Measurements from ENCODE around the gene MUC7. TPM values are rescaled to one million over a fixed set of nuclear protein-coding genes. Genes with fewer than 3 reads are reported as not detected.
"Not testable (repeated sequence)": the region's sequence is repeated elsewhere in the genome, so short reads cannot be mapped to it uniquely, and the experiment has no call there.

Gene MUC7
- total RNA-seq, 2 donors from 2014 or later, result not detected

- TF ChIP-seq POLR2A (IDR thresholded peaks at IDR 0.05), result no peak
- no peak for TF ChIP-seq CTCF (IDR thresholded peaks at IDR 0.05)
- H3K27me3 ChIP-seq, result no peaks in the 10 kb centered on the region
- H3K4me1 ChIP-seq, result no peaks in the 10 kb centered on the region
- no peaks in the 10 kb centered on the region for H3K9me3 ChIP-seq
- H3K36me3 ChIP-seq (replicated peaks in 1 of 2; ENCODE audit: insufficient read depth in 1 of 2, low read depth in 2 of 2), result no peaks in the 10 kb centered on the region
- no peak overlapping the region for H3K4me3 ChIP-seq
- DNase-seq, result no peak
- intact Hi-C loops (cut with DNase I), result no loop called here
- ATAC-seq, result no peak
- 39 to 47% methylated on average over 3 of the region's 3 CpGs for WGBS, 2 donors
- H3K27ac ChIP-seq, result no peak overlapping the region
Observed at GRCh38 chr4:70488748-70489147, 16.8 kb downstream of the MUC7 start.

- TF ChIP-seq POLR2A (IDR thresholded peaks at IDR 0.05) (no peak), CTCF (IDR thresholded peaks at IDR 0.05) (no peak)
- Histone ChIP-seq H3K36me3 (replicated peaks in 1 of 2; ENCODE audit: insufficient read depth in 1 of 2, low read depth in 2 of 2) (no peaks in the 10 kb centered on the region), H3K27me3 (no peaks in the 10 kb centered on the region), H3K4me1 (no peaks in the 10 kb centered on the region), H3K4me3 (no peak overlapping the region), H3K27ac (no peak overlapping the region), H3K9me3 (no peaks in the 10 kb centered on the region)
- intact Hi-C loops (cut with DNase I), result no loop called here
- 76 to 79% methylated on average over 6 of the region's 6 CpGs for WGBS, 2 donors
- ATAC-seq (no peak), DNase-seq (no peak)
Observed at GRCh38 chr4:70496231-70496630, 24.2 kb downstream of the MUC7 start.

- WGBS, 2 donors, result 83 to 92% methylated on average over 8 of the region's 8 CpGs
- intact Hi-C loops (cut with DNase I), result loop anchor here (10.0 kb wide), 1 partner anchor 807 kb away; no protein-coding TSS in a partner anchor
Observed at GRCh38 chr4:70501838-70502237, 29.8 kb downstream of the MUC7 start.

GRCh38 chr4:70504733-70505132 is 32.7 kb downstream of the MUC7 start:
- TF ChIP-seq CTCF (IDR thresholded peaks at IDR 0.05), result no peak
- H3K9me3 ChIP-seq, result no peaks in the 10 kb centered on the region
- ATAC-seq (no peak), DNase-seq (no peak)
- 36 to 41% methylated on average over 4 of the region's 4 CpGs for WGBS, 2 donors
- no peaks in the 10 kb centered on the region for H3K4me1 ChIP-seq
- H3K4me3 ChIP-seq, result no peak overlapping the region
- H3K27me3 ChIP-seq, result no peaks in the 10 kb centered on the region
- no peaks in the 10 kb centered on the region for H3K36me3 ChIP-seq (replicated peaks in 1 of 2; ENCODE audit: insufficient read depth in 1 of 2, low read depth in 2 of 2)
- no peak overlapping the region for H3K27ac ChIP-seq
- intact Hi-C loops (cut with DNase I), result loop anchor here (10.0 kb wide), 1 partner anchor 810 kb away; no protein-coding TSS in a partner anchor

More at GRCh38 chr4:70501838-70502237, 29.8 kb downstream of the MUC7 start:
- H3K4me1 ChIP-seq; H3K9me3 ChIP-seq; ATAC-seq; H3K36me3 ChIP-seq (replicated peaks in 1 of 2; ENCODE audit: insufficient read depth in 1 of 2, low read depth in 2 of 2); H3K4me3 ChIP-seq; H3K27me3 ChIP-seq; H3K27ac ChIP-seq; DNase-seq: not testable (repeated sequence)

- Histone ChIP-seq H3K4me1 (no peaks in the 10 kb centered on the region), H3K4me3 (no peak overlapping the region), H3K27me3 (no peaks in the 10 kb centered on the region), H3K27ac (no peak overlapping the region), H3K9me3 (no peaks in the 10 kb centered on the region), H3K36me3 (replicated peaks in 1 of 2; ENCODE audit: insufficient read depth in 1 of 2, low read depth in 2 of 2) (no peaks in the 10 kb centered on the region)
- ATAC-seq, result peak; percentile 82
- intact Hi-C loops (cut with DNase I), result loop anchor here (10.0 kb wide), 1 partner anchor 810 kb away; no protein-coding TSS in a partner anchor
- 2% methylated on average over 7 of the region's 7 CpGs for WGBS, 2 donors
- peak; percentile 45 to 72 (median 61) for DNase-seq
- peak; percentile 55 to 83 (median 81) for TF ChIP-seq CTCF (IDR thresholded peaks at IDR 0.05)
- no peak for TF ChIP-seq POLR2A (IDR thresholded peaks at IDR 0.05)
Observed at GRCh38 chr4:70505151-70505748, 33.3 kb downstream of the MUC7 start.

All from body of pancreas (tissue), 4 donors.